HG03565 (cell line): ENCODE measurements around the gene FBXW7.
A peak's percentile ranks its signal among the peaks of the same experiment; 100 is the strongest.
"Not testable (repeated sequence)": the region's sequence is repeated elsewhere in the genome, so short reads cannot be mapped to it uniquely, and the experiment has no call there.

ENCODE experiments used
- ATAC-seq: cut with Tn5 transposase; IDR thresholded peaks from one replicate; pipeline ENCODE4 v1.9.1; 2021; ENCODE audit warnings: mild to moderate bottlenecking, moderate library complexity; ENCODE audit not compliant: unreplicated experiment

The FBXW7 gene

DNA sequence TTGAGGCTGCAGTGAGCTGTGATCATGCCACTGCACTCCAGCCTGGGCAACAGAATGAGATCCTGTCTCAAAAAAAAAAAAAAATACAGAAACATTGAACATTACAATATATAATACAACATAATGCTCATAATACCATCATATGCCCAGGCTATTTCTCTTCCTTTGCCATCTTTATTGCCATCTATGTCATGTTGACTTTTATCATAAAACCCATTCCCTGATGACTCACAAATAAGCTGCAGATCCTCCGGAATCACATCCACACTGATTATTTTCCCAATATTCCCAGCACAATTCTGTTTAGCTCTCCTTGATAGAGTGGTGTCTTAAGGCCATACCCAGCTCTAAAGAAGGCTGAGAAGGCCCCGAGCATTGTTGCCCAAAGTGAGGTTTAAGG is 9.2 kb upstream of the FBXW7 start:
- ATAC-seq, result no peak

DNA sequence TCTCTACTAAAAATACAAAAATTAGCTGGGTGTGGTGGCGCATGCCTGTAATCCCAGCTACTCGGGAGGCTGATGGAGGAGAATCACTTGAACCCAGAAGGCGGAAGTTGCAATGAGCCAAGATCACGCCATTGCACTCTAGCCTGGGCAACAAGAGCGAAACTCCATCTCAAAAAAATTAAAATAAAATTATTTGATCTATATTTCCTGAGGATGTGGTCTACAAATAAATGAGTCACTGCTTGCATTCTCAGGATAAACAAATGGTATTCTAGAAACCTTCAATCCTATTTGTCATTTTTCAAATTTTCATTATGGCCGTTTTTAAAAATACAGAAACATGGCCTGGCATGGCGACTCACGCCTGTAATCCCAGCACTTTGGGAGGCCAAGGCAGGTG is 8.6 kb upstream of the FBXW7 start:
- ATAC-seq, result not testable (repeated sequence)

DNA sequence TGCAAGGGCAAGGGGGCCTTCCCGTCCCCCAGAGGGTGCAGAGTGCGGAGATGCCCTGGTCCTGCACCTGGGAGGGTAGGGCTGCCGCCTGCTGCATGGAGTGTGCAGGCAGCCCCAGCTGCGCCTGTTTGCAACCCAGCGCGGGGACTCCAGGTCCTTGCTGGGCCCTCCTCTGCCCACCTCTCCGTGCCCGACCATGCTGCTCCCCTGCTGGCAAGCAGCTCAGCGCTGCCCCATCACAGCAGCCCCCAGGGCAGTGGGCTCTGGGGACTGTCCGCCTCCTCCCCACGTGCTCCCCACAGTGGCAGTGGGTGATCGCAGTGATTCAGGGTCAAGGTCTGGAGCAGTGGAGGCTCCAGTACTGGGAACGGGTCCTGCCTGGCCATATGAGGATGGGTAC is 5.0 kb upstream of the FBXW7 start:
- no peak for ATAC-seq

DNA sequence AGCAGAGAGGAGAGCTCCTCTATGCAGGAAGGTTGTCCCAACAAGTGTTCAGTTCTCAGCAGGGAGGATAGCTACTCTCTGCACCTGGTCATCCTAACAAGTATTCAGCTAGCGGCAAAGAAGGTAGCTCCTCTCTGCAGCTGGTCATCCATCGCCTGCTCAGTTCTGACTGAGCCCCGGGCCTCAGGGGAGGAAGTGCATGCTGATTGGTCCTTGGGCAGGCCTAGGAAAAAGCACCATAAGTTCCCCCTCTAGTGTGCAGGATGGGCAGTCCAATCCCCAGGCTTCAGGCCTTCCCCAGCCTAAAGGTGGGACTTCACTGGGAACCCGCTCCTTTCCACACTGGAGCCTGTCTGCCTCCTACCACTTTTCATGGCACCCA is 4.4 kb upstream of the FBXW7 start:
- ATAC-seq, result no peak

DNA sequence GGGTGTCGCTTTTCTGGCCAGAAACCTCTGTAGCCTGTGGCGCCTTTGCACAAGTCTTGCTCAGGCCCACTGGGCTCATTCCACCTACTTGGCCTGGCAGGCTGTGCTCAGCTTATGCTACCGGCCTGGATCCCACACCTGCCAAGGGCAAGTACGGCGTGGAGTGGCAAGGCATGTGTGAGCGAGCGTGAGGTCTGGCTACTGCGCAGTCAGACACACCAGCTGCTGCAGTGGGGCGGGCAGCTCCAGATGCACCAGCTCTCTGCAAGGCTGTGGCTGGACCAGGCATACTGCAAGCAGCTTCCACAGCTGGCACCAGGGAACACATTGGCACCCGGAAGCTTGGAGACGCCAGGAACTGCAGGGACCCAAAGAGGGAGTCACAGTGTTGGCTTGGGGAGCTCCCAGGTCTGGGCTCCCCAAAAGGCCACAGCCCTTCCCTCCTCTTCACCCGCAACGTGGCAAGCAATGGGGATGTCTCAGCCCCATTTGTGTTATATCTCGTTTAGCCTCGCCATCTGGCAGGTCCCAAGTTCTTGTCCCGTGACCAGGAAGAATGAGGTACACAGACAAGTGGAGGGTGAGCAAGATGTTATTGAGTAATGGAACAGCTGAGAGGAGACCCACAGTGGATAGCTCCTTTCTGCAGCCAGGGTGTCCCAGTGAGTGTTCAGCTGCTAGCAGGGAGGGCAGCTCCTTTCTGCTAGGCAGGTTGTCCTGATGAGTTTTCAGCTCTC is 3.8 kb upstream of the FBXW7 start:
- ATAC-seq, result no peak

DNA sequence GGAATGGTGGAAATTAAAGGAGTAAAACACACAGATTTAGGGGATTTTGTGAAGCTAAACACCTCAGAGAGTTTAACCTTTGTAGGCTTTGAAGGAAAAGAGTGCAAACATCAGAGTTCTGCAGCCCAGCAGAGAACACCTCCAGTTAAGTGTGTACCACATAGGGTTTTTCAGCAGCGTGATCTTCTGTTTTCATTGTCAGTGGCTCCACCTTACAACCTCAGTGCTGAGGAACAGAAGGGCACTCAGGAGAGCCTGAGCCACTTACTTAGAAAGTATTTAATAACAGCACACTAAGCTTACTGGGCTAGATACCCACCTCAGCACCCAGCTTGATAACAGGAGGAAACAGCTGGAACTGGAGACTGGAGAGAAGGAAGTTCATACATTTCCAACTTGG is 2.0 kb upstream of the FBXW7 start:
- ATAC-seq, result no peak

DNA sequence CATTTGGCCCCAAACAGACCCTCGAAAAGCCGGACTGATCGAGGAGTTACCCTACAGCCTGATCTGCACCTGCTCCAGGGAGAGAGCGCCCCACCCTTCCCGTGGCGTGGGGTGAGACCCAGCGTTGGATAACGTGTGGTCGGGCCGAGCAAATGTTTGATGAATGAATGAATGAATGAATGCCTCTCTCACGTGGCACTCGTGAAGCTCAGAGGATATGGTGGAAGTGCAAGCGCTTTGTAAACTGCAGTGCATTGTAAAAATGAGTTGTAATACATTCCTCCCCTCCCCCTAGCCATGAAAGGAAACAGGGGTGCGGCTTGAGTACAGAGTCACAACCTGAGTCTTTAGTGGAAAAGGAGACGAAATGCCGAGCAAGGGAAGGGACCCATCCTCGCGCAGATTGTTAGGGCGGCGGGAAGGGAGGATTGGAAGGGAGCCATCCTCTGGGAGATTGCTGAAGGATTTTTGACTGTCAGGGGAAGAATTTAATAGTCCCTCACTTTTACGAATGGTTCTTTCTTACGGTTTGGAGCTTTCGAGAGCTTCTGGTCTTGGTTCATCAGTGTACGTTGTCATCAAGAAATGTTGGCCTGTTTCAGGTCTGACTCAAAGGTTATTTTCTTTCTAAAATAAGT is 772 bp upstream of the FBXW7 start:
- ATAC-seq, result peak; percentile 20

DNA sequence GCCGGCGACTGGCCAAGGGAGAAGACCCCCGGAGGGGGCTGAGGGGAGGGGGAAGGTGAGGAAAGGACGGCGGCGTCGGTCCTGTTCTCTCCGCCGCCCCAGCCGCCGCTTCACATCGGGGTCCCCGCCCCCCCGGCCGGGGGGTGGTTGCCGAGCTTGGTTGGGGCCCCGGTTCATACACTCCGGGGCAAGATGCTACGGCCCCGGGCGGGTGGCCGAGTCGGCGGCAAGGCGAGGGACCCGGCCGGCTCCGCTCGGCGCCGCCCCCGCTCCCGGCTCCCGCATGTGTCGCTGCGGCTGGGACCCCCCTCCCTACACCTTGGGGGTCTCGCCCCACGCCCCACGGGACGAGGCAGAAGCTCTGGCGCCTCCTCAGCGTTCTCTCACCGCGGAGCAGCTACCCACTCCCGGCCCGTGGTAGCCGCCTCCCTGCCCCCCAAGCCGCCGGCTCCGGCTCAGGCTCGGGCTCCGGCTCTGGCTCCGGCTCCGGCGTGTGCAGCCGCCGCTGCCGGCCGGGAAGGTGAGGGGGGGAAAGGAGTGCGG is 461 bp downstream of the FBXW7 start:
- no peak for ATAC-seq

DNA sequence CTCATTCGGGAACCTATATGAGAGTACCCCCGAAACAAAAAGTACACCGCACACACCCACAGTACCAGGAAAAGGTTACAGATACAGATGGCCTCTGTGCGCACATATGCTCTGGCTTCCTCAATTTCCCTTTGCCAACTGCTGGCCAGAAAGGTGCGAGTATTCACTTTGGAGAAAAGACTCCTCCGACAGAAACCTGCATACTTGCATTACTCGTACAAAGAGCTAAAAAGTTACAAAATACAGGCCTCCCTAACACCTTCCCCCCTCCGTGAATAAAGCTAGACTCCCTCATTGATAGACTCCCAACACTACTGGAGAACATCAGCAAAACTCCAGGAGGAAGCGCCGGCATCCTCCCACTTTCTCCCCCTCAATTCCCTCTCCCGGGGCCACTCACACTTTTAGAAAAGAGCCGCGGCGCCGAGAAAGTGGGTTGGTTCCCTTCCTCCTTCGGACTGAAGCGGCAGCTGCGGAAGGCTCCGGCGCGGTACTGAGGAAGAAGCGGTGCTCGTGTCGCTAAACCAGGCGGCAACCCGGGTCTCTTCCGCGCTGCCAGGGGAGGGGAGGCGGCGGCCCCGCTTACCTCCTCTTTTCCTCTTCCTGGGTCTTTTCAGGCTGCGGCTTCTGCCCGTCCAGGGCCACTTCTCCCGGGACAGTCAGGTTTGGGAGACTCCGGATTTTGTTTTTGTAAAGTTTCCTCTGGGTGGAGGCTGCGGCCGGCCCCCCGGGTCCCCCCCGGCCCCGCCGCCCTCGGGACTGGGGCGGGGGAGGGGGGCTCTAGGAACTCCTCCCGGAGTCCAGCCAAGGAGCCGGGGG is 1.1 kb downstream of the FBXW7 start:
- no peak for ATAC-seq

DNA sequence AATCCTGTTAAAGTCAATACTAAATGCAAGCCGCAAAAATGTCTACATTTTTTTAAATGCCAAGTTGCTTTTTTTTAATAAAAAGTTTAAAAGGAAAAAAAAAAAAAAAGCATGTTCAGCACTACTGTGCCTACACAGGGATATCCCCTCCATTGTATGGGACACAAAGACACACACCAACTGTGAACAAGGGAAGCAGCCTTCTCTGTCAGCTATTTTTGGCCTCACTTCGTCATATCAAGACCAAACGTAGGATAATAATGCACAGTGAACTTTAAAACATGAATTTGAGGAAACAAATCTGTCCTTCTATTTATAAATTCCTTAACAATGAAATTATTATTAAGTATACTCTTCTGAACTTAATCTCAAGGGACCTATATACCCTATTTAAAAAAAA is 4.4 kb downstream of the FBXW7 start:
- no peak for ATAC-seq

DNA sequence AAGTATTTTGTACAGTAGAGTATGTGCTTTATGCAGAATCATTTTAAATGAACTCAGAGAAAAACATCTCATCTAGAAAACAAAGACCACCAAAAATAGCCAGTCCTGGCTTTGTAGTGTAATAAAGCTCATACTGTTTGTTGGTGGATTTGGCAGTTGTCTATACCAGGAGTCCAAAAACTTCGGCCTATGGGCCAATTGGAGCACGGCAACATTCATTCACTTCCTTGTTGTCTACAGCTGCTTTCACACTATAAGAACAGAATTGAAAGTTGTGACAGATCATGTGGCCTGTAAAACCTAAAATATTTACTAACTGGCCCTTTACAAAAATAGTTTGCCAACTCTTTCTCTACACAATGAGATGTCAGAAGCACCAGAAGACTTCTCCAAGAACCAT is 5.3 kb downstream of the FBXW7 start:
- ATAC-seq, result peak; percentile 28

DNA sequence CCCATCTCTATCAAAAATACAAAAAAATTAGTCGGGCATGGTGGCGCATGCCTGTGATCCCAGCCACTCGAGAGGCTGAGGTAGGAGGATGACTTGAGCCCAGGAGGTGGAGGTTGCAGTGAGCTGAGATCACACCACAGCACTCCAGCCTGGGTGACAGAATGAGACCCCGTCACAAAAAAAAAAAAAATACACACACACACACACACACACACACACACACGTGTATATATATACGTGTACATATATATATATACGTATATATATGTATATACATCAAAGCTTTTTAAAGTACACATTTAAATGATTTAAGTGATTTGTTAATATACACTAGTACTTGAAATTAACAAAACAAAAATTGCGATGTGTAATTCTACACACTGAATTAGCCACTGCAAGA is 6.0 kb downstream of the FBXW7 start:
- ATAC-seq, result no peak

DNA sequence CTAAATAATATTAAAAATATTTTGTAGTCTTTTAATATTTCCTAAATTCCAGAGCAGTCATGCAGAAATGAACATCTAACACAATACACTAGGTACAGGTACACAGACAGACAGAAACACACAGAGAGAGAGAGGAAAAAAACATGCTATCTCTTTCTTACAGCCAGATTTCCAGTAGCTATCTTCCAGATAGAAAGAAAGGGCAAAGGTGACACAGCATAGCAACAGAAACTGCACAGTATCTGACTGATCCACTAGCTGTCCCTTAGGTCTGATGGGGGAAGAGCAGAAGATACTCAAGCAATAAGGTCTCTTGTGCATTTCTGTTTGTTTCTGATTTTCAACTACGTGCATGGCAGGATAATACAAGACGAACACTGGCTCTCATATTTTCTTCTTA is 7.8 kb downstream of the FBXW7 start:
- no peak for ATAC-seq

DNA sequence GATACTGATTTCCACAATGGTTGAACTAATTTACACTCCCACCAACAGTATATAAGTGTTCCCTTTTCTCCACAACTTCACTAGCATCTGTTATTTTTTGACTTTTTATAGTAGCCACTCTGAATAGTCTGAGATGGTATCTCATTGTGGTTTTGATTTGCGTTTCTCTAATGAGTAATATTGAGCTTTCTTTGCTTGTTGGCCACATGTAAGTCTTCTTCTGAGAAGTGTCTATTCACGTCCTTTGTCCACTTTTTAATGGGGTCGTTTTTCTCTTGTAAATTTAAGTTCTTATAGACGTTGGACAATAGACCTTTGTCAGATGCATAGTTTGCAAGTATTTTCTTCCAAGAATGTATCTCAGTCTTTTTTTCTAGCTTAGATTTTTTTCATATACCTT is 10.0 kb downstream of the FBXW7 start:
- peak; percentile 51 for ATAC-seq

DNA sequence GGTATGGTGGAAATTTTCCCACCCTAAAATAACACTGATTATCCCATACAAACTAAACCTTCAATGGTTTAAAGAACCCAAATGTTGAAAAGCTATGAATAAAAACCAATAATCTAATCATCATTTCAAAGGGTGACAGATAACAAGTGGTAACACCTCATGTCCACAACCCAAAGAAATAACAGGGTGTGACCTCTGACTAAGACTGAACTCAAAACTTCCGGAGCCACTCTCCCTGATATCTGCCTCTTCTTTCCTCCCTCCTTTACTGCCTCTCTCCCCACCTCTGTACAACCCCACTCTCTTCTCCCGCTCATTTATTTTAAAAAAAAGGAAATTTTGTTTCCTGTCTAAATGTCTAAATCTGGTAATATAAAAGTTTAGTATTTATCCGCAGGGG is 11.5 kb downstream of the FBXW7 start:
- no peak for ATAC-seq

DNA sequence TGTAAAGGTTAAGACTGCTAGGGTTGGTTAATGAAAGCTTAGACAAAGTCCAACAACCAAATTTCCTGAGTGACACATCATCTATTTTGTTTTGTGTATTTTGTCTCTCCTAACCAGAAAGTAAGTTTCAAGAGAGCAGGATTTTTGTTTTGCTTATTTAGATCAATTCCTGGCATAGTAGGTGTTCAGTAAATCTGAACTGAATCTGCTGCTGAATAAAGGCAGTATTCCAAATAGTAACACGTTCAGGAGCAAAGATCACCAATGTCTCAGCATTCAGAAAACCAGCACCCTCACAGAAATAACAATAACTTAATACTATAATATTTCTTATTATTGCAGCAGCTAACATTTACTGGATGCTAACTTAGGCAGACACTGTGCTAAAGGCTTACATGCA is 12.2 kb downstream of the FBXW7 start:
- ATAC-seq, result no peak

DNA sequence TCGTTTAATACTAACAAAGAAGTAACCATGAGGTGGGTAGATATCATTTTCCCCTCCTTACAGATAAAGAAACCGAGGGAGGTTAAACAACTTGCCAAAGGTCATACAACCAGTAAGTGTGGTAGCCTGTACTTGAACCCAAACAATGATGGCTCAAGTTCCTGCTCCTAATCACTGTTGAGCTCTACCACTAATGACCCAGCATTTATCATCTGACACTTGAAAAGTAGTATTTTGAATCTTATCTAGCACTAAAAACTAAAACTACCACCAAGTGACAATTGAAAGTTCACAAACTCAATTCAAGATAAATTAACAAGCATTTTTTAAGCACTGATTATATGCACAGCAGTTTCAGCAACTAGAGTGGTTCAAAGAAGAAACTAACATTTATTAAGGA is 13.1 kb downstream of the FBXW7 start:
- no peak for ATAC-seq

DNA sequence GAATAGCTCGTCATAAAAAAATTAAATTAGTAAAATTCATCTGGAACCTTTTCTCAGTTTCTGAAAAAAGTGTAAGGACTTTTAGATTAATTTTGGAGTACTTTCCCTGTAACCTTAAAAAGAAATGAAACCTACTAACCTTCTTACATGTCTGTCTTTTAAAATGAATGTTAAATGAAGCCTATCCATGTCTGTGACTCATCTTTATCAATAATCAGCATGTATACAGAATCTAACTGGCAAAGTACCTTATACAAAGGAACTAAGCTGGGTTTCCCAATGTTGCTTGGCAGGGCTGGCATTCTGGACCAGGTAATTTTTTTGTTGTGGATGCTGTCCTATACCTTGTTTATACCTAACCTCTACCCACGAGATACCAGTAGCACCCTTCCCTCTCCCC is 13.6 kb downstream of the FBXW7 start:
- no peak for ATAC-seq

DNA sequence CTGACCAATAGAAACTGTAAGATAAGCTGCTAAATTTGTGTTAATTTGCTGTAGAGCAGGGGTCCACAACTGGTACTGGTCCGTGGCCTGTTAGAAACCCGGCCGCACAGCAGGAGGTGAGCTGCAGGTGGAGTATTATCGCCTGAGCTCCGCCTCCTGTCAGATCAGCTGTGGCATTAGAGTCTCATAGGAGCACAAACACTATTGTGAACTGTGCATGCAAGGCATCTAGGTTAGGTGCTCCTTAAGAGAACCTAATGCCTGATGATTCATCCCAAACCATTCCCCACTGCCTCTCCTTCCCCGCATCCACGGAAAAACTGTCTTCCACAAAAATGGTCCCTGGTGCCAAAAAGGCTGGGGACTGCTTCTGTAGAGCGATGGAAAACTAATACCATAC is 19.7 kb downstream of the FBXW7 start:
- ATAC-seq, result no peak

DNA sequence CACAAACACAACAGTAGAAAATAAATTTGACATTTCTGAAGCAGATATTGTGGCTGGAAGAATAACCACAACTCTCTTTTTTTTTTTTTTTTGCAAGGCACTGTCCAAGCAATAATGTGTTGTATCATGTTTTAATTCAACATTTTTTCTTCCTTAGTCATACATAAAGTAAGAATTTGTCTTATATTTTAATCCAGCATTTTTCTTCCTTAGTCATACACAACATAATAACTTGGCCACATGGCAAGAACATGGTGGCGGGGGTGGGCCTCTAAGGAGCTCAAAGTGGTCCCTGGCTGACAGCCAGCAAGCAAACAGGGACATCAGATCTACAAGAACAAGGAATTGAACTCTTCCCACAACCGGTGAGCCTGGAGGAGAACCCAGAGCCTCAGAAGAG is 20.2 kb downstream of the FBXW7 start:
- ATAC-seq, result no peak

DNA sequence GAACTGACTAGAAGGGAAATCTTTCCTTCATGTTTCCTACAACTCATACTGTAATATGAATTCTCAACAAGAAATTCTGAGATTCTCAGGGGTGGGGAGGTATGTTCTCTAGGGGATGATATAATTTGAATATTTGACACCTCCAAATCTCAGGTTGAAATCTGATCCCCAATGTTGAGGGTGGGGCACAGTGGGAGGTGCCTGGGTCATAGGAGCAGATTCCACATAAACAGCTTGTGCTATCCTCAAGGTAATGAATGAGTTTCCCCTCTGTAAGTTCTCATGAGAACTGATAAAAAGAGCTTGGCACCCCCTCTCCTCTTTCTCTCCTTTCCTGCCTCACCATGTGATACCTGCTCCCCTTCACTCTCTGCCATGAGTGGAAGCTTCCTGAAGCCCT is 21.5 kb downstream of the FBXW7 start:
- ATAC-seq, result no peak

DNA sequence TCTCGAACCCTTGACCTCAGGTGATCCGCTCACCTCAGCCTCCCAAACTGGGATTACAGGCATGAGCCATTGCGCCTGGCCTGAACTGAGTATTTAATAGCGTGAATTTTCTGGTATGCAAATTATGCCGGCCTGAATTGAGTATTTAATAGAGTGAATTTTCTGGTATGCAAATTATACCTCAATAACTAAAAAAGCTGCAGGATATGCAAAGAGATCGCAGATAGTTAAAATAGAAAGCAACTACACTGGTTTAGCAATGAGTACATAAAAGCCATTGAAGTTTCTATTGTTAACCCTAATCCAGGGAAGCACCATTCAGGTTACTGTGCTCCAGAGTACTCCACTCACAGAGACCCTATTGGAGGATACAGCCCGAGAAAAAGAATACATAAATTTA is 22.8 kb downstream of the FBXW7 start:
- no peak for ATAC-seq
